Natural killer cell (primary cell): ENCODE results near the gene HLA-B. TPM values are rescaled to one million over a fixed set of nuclear protein-coding genes. Genes with fewer than 3 reads are reported as not detected.

Experiments used
- ATAC-seq, 3 donors: fragments of 150-1000 bp in 2 of 3; fragments of 200-7000 bp in 1 of 3; cut with Tn5 transposase; 1 replicate in 1 of 3; 2 replicates in 2 of 3; pipeline ENCODE4 v1.10.0; 2021; ENCODE audit warnings: mild to moderate bottlenecking in 2 of 3, moderate library complexity in 2 of 3
- DNase-seq, 2 donors: peaks; one replicate each; pipeline versions ENCODE4 v3.0.0 to v3.0.0-alpha.2; 2013 to 2021; ENCODE audit warnings: mixed read lengths in 1 of 2
- H3K27ac ChIP-seq: one replicate; pipeline ENCODE4 v1.5.1; 2013; ENCODE audit warnings: mild to moderate bottlenecking, low read length
- H3K27me3 ChIP-seq: one replicate; pipeline ENCODE4 v1.6.1; 2013; ENCODE audit warnings: low read length; ENCODE audit not compliant: control insufficient read depth, insufficient read depth
- H3K36me3 ChIP-seq: one replicate; pipeline ENCODE4 v1.6.1; 2013; ENCODE audit warnings: low read length; ENCODE audit not compliant: control insufficient read depth, insufficient read depth
- H3K4me1 ChIP-seq: one replicate; pipeline ENCODE4 v1.6.1; 2013; ENCODE audit warnings: low read length; ENCODE audit not compliant: control insufficient read depth, insufficient read depth
- H3K4me3 ChIP-seq: one replicate; pipeline ENCODE4 v1.5.1; 2013; ENCODE audit warnings: low read length
- H3K9me3 ChIP-seq: one replicate; pipeline ENCODE4 v1.6.1; 2013; ENCODE audit warnings: low read length; ENCODE audit not compliant: control insufficient read depth, insufficient read depth
- H3K27ac Mint-ChIP-seq, 2 donors: one replicate each; pipeline ENCODE4 v1.8.0; 2022; ENCODE audit warnings: mild to moderate bottlenecking in 2 of 2, mixed read lengths in 2 of 2, moderate library complexity in 1 of 2
- H3K27me3 Mint-ChIP-seq, 2 donors: one replicate each; pipeline ENCODE4 v1.8.0; 2022; ENCODE audit warnings: low read depth in 2 of 2, mixed read lengths in 2 of 2
- H3K36me3 Mint-ChIP-seq: one replicate; pipeline ENCODE4 v1.8.0; 2022; ENCODE audit warnings: mixed read lengths
- H3K4me1 Mint-ChIP-seq, 2 donors: one replicate each; pipeline ENCODE4 v1.8.0; 2022; ENCODE audit warnings: mixed read lengths in 2 of 2
- H3K4me3 Mint-ChIP-seq: one replicate; pipeline ENCODE4 v1.8.0; 2022; ENCODE audit warnings: mild to moderate bottlenecking, moderate library complexity, mixed read lengths
- H3K9me3 Mint-ChIP-seq, 2 donors: one replicate each; pipeline ENCODE4 v1.8.0; 2022; ENCODE audit warnings: mixed read lengths in 2 of 2
- CTCF ChIP-seq: fragments of 200-600 bp; IDR thresholded peaks from one replicate; pipeline ENCODE4 v1.8.0; 2022; ENCODE audit warnings: antibody characterized with exemption
- WGBS: methylation state at CpG from one replicate; pipeline ENCODE4 v1.1.7; 2013; ENCODE audit warnings: missing lambda C conversion rate; ENCODE audit not compliant: insufficient coverage; 5-methylcytosine and 5-hydroxymethylcytosine counted together
- intact Hi-C: fragments of 100-400 bp; cut with micrococcal nuclease; formaldehyde crosslinking; loops from one replicate; pipeline ENCODE4 v1.14.2; 2022
- total RNA-seq, 4 donors: library from RNA; stranded (reverse); fragments of 120-200 nt in 1 of 4; gene quantifications; one replicate each; pipeline versions ENCODE4 v1.2.3 to v1.2.4, GENCODE V29; 2013 to 2022

The HLA-B gene
- total RNA-seq, 3 donors from 2014 or later (not counting 1 experiment from before 2014, with no cell fraction given), result 9,586 to 11,061 (median 11,048) TPM

- Histone ChIP-seq H3K27ac (no peak overlapping the region), H3K4me1 (peaks cover 45% of the 10 kb centered on the region), H3K9me3 (no peaks in the 10 kb centered on the region), H3K4me3 (no peak overlapping the region), H3K36me3 (peaks cover 32% of the 10 kb centered on the region), H3K27me3 (no peaks in the 10 kb centered on the region)
- H3K27ac Mint-ChIP-seq, result peak overlapping the region; percentile 100
- no peaks in the 10 kb centered on the region for H3K27me3 Mint-ChIP-seq
- DNase-seq (peak in 1 of 2 donors; percentile 60), ATAC-seq (no peak)
- peak overlapping the region; percentile 97 for H3K4me3 Mint-ChIP-seq
- H3K4me1 Mint-ChIP-seq, result peaks cover 58 to 67% of the 10 kb centered on the region in 2 donors
- 66% methylated on average over 8 of the region's 8 CpGs for WGBS
- H3K9me3 Mint-ChIP-seq, result no peaks in the 10 kb centered on the region
- intact Hi-C loops, result loop anchor here (10.0 kb wide), 1 partner anchor 737 kb away; the partner anchor contains the start of genes MRPS18B and PPP1R10
- TF ChIP-seq CTCF, result no peak
- H3K36me3 Mint-ChIP-seq, result peaks cover 31% of the 10 kb centered on the region
These were observed 4.7 kb downstream of the HLA-B start for GRCh38 chr6:31352310-31352682.

- Mint-ChIP-seq H3K27me3 (no peaks in the 10 kb centered on the region), H3K36me3 (peaks cover 31% of the 10 kb centered on the region), H3K4me3 (peak overlapping the region; percentile 97), H3K4me1 (peaks cover 58 to 62% of the 10 kb centered on the region in 2 donors), H3K27ac (peak overlapping the region; percentile 100), H3K9me3 (no peaks in the 10 kb centered on the region)
- ATAC-seq (peak; percentile 13 to 54 (median 22)), DNase-seq (peak in 1 of 2 donors; percentile 78)
- H3K27ac ChIP-seq, result peak overlapping the region; percentile 30
- no peaks in the 10 kb centered on the region for H3K27me3 ChIP-seq
- H3K4me3 ChIP-seq, result no peak overlapping the region
- intact Hi-C loops, result loop anchor here (10.0 kb wide), 1 partner anchor 737 kb away; the partner anchor contains the start of genes MRPS18B and PPP1R10
- H3K9me3 ChIP-seq, result no peaks in the 10 kb centered on the region
- 44% methylated on average over 8 of the region's 8 CpGs for WGBS
- H3K36me3 ChIP-seq, result peaks cover 32% of the 10 kb centered on the region
- TF ChIP-seq CTCF, result no peak
- peaks cover 45% of the 10 kb centered on the region for H3K4me1 ChIP-seq
These were observed 5.3 kb downstream of the HLA-B start for GRCh38 chr6:31351401-31352309.

GRCh38 chr6:31351033-31351380 lies 6.0 kb downstream of the HLA-B start:
- no peaks in the 10 kb centered on the region for H3K27me3 Mint-ChIP-seq
- peak in 1 of 2 donors; percentile 53 for DNase-seq
- no peak for TF ChIP-seq CTCF
- Histone ChIP-seq H3K36me3 (peaks cover 30% of the 10 kb centered on the region), H3K27me3 (no peaks in the 10 kb centered on the region), H3K4me1 (peaks cover 44% of the 10 kb centered on the region), H3K9me3 (no peaks in the 10 kb centered on the region), H3K27ac (peak overlapping the region; percentile 27), H3K4me3 (no peak overlapping the region)
- H3K4me3 Mint-ChIP-seq, result peak overlapping the region; percentile 97
- intact Hi-C loops, result loop anchor here (10.0 kb wide), 1 partner anchor 736 kb away; the partner anchor contains the start of genes MRPS18B and PPP1R10
- no peaks in the 10 kb centered on the region for H3K9me3 Mint-ChIP-seq
- WGBS, result 50% methylated on average over 1 of the region's 3 CpGs
- ATAC-seq, result peak in 2 of 3 donors; percentile 10 to 27
- H3K27ac Mint-ChIP-seq, result peak overlapping the region; percentile 100
- peaks cover 58 to 62% of the 10 kb centered on the region in 2 donors for H3K4me1 Mint-ChIP-seq
- H3K36me3 Mint-ChIP-seq, result peaks cover 31% of the 10 kb centered on the region
